K562 (cell line): Measurements from ENCODE around the gene CD69. TPM values are rescaled to one million over a fixed set of nuclear protein-coding genes. Genes with fewer than 3 reads are reported as not detected.
"Not testable (repeated sequence)": the region's sequence is repeated elsewhere in the genome, so short reads cannot be mapped to it uniquely, and the experiment has no call there.

Experiments
- ATAC-seq: fragments of 200-7000 bp; cut with Tn5 transposase; 3 replicates; pipeline ENCODE4 v1.9.1; 2020; ENCODE audit warnings: moderate library complexity
- BruUV-seq: library from RNA; stranded (reverse); fragments of 400-500 nt; replicated peaks from 2 replicates; lab custom pipeline; 2021; lab: Mats Ljungman, UMichigan
- CTCF ChIA-PET: fragments of 300-600 bp; formaldehyde crosslinking; extraction: SDS; loops from one replicate; lab custom pipeline; 2021; ENCODE audit warnings: low intra/inter-chr PET ratio; lab: Yijun Ruan, JAX
- POLR2A ChIA-PET: fragments of 300-600, 350-650 bp; sonication (Branson Sonifier 250); formaldehyde crosslinking; extraction: SDS; loops from one replicate; lab custom pipeline; 2021; ENCODE audit warnings: antibody characterized with exemption, inconsistent platforms; lab: Yijun Ruan, JAX
- DNase-seq, 4 experiments: peaks; one replicate each; pipeline versions ENCODE4 v3.0.0 to v3.0.0-alpha.2; 2011 to 2018; ENCODE audit warnings: low spot score in 3 of 4, mixed read lengths in 3 of 4; ENCODE audit errors: extremely low read depth in 1 of 4
- FAIRE-seq: peaks from 2 replicates; lab custom pipeline; 2011; peaks lifted over from hg19 to GRCh38; lab: Jason Lieb, UNC
- H2AFZ ChIP-seq: 2 replicates; pipeline ENCODE4 v1.6.0; 2011; ENCODE audit warnings: low read depth, low read length, control low read depth, inconsistent platforms
- H3K27ac ChIP-seq: fragments of 200-600 bp; 3 replicates; pipeline ENCODE4 v1.8.0; 2011; ENCODE audit warnings: low read depth, mild to moderate bottlenecking, control low read depth, inconsistent platforms, low read length, moderate library complexity, mixed read lengths; ENCODE audit errors: extremely low read depth
- H3K27me3 ChIP-seq, 2 experiments: fragments of 300-600 bp in 1 of 2; 2 replicates in 1 of 2; 3 replicates in 1 of 2; pipeline versions ENCODE4 v1.6.0 to v1.8.0; 2011; ENCODE audit warnings: inconsistent platforms in 2 of 2, low read length in 2 of 2, mild to moderate bottlenecking in 1 of 2, mixed read lengths in 1 of 2, moderate library complexity in 1 of 2; ENCODE audit not compliant: control insufficient read depth in 2 of 2, insufficient read depth in 2 of 2
- H3K36me3 ChIP-seq: fragments of 300-600 bp; 3 replicates; pipeline ENCODE4 v1.8.0; 2011; ENCODE audit warnings: mild to moderate bottlenecking, low read length, inconsistent platforms; ENCODE audit not compliant: control insufficient read depth, insufficient read depth
- H3K4me1 ChIP-seq, 2 experiments: fragments of 200-600 bp in 1 of 2; replicated peaks in 1 of 2; 2 replicates in 1 of 2; 3 replicates in 1 of 2; pipeline versions ENCODE4 v1.5.1 to v1.8.0; 2011; ENCODE audit warnings: inconsistent platforms in 2 of 2, low read length in 2 of 2, mild to moderate bottlenecking in 1 of 2, mixed read lengths in 1 of 2, moderate library complexity in 1 of 2; ENCODE audit not compliant: control insufficient read depth in 2 of 2, insufficient read depth in 2 of 2
- H3K4me2 ChIP-seq: 2 replicates; pipeline ENCODE4 v1.6.1; 2011; ENCODE audit warnings: low read length, control low read depth, inconsistent platforms, mixed read lengths; ENCODE audit not compliant: insufficient read depth
- H3K4me3 ChIP-seq: fragments of 200-600 bp; sonication (generic), shearing (Covaris generic); 2 replicates; pipeline ENCODE4 v1.5.1; 2016; ENCODE audit warnings: control low read depth, inconsistent platforms
- H3K79me2 ChIP-seq: fragments of 200-600 bp; 3 replicates; pipeline ENCODE4 v1.8.0; 2011; ENCODE audit warnings: low read length, inconsistent platforms; ENCODE audit not compliant: control insufficient read depth, insufficient read depth
- H3K9ac ChIP-seq, 2 experiments: 2 replicates each; pipeline versions ENCODE4 v1.6.0 to v1.6.1; 2011; ENCODE audit warnings: low read depth in 2 of 2, low read length in 2 of 2, control low read depth in 1 of 2, inconsistent platforms in 1 of 2, mild to moderate bottlenecking in 1 of 2, mixed read lengths in 1 of 2; ENCODE audit not compliant: insufficient read depth in 1 of 2
- H3K9me1 ChIP-seq: one replicate; pipeline ENCODE4 v1.6.0; 2011; ENCODE audit warnings: inconsistent platforms, mild to moderate bottlenecking, low read length, moderate library complexity; ENCODE audit not compliant: control insufficient read depth, insufficient read depth
- H3K9me3 ChIP-seq: replicated peaks from 2 replicates; pipeline ENCODE4 v1.5.1; 2011; ENCODE audit warnings: low read depth, low read length, inconsistent platforms; ENCODE audit not compliant: control insufficient read depth, insufficient read depth
- H4K20me1 ChIP-seq: replicated peaks from 2 replicates; pipeline ENCODE4 v1.6.1; 2011; ENCODE audit warnings: low read length, inconsistent platforms, mixed read lengths; ENCODE audit not compliant: control insufficient read depth, insufficient read depth
- CBX5 ChIP-seq: IDR thresholded peaks from 2 replicates; pipeline ENCODE4 v1.6.1; 2014; ENCODE audit warnings: low read depth, borderline replicate concordance
- FOXJ2 ChIP-seq: fragments of 200-800 bp; sonication (Bioruptor generic); IDR thresholded peaks from 2 replicates; pipeline ENCODE4 v1.6.1; 2016; ENCODE audit warnings: missing genetic modification characterization, missing compliant biosample characterization
- HDAC1 ChIP-seq, 2 experiments: fragments of 450-650 bp; IDR thresholded peaks; 2 replicates each; pipeline ENCODE4 v1.6.1; 2016 to 2017; ENCODE audit warnings: inconsistent platforms in 1 of 2, mild to moderate bottlenecking in 1 of 2, moderate library complexity in 1 of 2
- HMG20B ChIP-seq: fragments of 250-450 bp; sonication (Bioruptor Pico); IDR thresholded peaks from 2 replicates; pipeline ENCODE4 v1.5.0; 2021; ENCODE audit warnings: mild to moderate bottlenecking
- NCOR1 ChIP-seq: fragments of 450-650 bp; IDR thresholded peaks from 2 replicates; pipeline ENCODE4 v1.6.1; 2016; ENCODE audit warnings: mild to moderate bottlenecking, moderate library complexity
- SNRNP70 ChIP-seq: fragments of 200-400 bp; formaldehyde crosslinking; optimal IDR thresholded peaks from 2 replicates; pipeline ENCODE3; 2017; ENCODE audit warnings: low read depth, low read length
- TGIF2 ChIP-seq: sonication (generic); formaldehyde crosslinking; IDR thresholded peaks from 2 replicates; pipeline ENCODE4 v1.8.1; 2022; ENCODE audit warnings: mild to moderate bottlenecking, missing genetic modification reagents, moderate library complexity
- WGBS: fragments of 100-300 bp; shearing (Covaris generic); methylation state at CpG from one replicate; pipeline ENCODE4 v1.1.6; 2016; ENCODE audit warnings: low coverage, mixed read lengths; ENCODE audit not compliant: insufficient coverage; ENCODE audit errors: missing lambda C conversion rate; 5-methylcytosine and 5-hydroxymethylcytosine counted together
- in situ Hi-C: fragments of 300-500 bp; cut with MboI; formaldehyde crosslinking; loops from 4 replicates; pipeline ENCODE4 v1.15.0; 2018; ENCODE audit warnings: inconsistent platforms, mixed read lengths
- intact Hi-C: fragments of 100-400 bp; cut with micrococcal nuclease; formaldehyde crosslinking; loops from 2 replicates; pipeline ENCODE4 v1.14.2; 2022
- polyA plus RNA-seq, 8 experiments: library from polyadenylated mRNA; depleted of rRNA in 4 of 8; stranded (reverse) in 5 of 8; unstranded in 3 of 8; fragments of >200 nt; fragmentation: Nextera tagmentation in 2 of 8; fragmentation: Illumina TruSeq in 1 of 8; extraction: Ambion mirVana in 2 of 8; extraction: Trizol in 1 of 8; gene quantifications; 2 replicates each; pipeline versions ENCODE4 v1.2.1 to v1.2.3, GENCODE V29; 2011 to 2014; ENCODE audit warnings: inconsistent platforms in 1 of 8, missing spikeins in 1 of 8
- total RNA-seq, 7 experiments: library from RNA; depleted of rRNA in 6 of 7; stranded (reverse); fragments of >200 nt in 6 of 7; fragmentation: Illumina TruSeq in 2 of 7; extraction: Trizol in 2 of 7; gene quantifications; 2 replicates each; pipeline versions ENCODE4 v1.2.1 to v1.2.3, GENCODE V29; 2011 to 2021; ENCODE audit warnings: low replicate concordance in 1 of 7
- TF ChIP-seq, protein P1 (sequence below): fragments of 450-650 bp; formaldehyde crosslinking; IDR thresholded peaks from 2 replicates; pipeline ENCODE4 v1.4.0; 2020; ENCODE audit warnings: mild to moderate bottlenecking
- TF ChIP-seq, protein P2 (sequence below): fragments of 200-800 bp; sonication (Bioruptor generic); IDR thresholded peaks from 2 replicates; pipeline ENCODE4 v1.6.1; 2017; ENCODE audit warnings: missing genetic modification characterization, missing compliant biosample characterization

The CD69 gene
- total and polyA plus RNA-seq, 9 of the 15 experiments (the other 6 are each of a cell fraction or from before 2014, with no cell fraction given): 11.7 to 243 (median 54.4) TPM

DNA sequence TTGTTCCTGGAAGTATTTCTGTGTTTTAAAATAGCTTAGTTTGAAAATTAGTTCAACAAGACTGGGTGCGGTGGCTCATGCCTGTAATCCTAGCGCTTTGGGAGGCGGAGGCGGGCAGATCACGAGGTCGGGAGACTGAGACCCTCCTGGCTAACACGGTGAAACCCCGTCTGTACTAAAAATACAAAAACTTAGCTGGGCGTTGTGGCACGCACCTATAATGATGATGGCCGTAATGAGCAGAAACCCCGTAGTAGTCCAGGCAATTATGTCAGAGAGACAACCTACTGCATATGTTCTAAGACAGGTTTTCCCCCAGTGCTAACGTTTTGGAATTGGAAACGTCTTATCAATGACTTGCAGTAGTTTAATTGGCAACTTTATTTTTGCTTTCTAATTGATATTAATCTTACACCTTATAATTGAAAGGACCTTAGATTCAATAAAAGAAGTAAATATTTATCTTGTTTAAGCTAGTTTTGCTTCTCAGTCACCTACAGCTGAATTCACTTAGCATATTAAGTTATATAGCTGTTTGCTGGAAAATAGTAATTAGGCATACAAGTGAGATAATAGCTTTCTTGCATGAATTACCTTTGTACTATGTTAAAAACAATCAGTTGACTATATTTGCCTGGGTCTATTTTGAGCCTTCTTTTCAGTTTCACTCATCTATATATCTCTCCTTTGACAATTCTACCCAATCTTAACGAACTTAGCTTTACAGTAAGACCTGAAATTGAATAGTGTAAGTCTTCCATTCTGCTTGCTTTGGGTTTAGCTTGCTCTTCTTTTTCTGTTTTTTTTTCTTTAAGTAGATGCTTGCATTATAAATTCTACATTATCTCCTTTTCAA, 43.4 kb downstream of the CD69 start (continued):
- TF ChIP-seq, protein P1, sequence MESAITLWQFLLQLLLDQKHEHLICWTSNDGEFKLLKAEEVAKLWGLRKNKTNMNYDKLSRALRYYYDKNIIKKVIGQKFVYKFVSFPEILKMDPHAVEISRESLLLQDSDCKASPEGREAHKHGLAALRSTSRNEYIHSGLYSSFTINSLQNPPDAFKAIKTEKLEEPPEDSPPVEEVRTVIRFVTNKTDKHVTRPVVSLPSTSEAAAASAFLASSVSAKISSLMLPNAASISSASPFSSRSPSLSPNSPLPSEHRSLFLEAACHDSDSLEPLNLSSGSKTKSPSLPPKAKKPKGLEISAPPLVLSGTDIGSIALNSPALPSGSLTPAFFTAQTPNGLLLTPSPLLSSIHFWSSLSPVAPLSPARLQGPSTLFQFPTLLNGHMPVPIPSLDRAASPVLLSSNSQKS (CRISPR knock-in tag): no peak
- TF ChIP-seq, protein P2, sequence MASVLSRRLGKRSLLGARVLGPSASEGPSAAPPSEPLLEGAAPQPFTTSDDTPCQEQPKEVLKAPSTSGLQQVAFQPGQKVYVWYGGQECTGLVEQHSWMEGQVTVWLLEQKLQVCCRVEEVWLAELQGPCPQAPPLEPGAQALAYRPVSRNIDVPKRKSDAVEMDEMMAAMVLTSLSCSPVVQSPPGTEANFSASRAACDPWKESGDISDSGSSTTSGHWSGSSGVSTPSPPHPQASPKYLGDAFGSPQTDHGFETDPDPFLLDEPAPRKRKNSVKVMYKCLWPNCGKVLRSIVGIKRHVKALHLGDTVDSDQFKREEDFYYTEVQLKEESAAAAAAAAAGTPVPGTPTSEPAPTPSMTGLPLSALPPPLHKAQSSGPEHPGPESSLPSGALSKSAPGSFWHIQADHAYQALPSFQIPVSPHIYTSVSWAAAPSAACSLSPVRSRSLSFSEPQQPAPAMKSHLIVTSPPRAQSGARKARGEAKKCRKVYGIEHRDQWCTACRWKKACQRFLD (CRISPR knock-in tag): no peak
- TF ChIP-seq TGIF2 (no peak), CBX5 (no peak), HMG20B (CRISPR knock-in tag) (no peak), FOXJ2 (tag) (no peak), NCOR1 (no peak), HDAC1 (IDR thresholded peaks at IDR 0.05) (no peak), SNRNP70 (no peak)

DNA sequence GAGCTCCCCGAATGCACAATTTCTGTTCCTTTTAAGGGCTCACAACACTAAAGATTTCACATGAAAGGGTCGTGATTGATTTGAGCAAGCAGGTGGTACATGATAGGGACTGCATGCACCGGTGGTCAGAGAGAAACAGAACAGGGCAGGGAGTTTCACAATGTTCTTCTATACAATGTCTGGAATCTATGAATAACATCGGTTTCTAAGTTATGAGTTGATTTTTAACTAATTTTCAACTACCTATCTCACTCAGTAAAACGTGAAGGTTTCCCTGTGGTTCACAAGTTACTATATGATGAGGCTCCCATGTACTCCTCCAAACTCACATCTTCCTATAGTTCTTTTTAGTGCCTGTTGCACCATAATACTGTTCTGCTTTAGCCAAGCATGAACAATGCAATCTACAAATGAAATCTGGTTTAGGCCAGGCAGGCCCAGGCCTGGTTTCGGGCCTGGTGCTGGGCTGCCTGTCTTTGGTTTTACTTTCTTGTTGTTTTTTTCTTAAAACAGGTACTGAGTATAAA, 47.6 kb downstream of the CD69 start:
- H3K9me1 ChIP-seq, H3K36me3 ChIP-seq, FAIRE-seq, H4K20me1 ChIP-seq, H3K9me3 ChIP-seq, H3K4me2 ChIP-seq, ATAC-seq, DNase-seq, H3K4me3 ChIP-seq, H3K79me2 ChIP-seq, H3K9ac ChIP-seq, H2AFZ ChIP-seq, CTCF ChIA-PET, H3K4me1 ChIP-seq, BruUV-seq, H3K27me3 ChIP-seq, intact Hi-C loops, POLR2A ChIA-PET, H3K27ac ChIP-seq: not testable (repeated sequence)
- 33% methylated on average over 5 of the region's 6 CpGs for WGBS
- in situ Hi-C loops: loop anchor here (25.0 kb wide), 1 partner anchor 251 kb away; no protein-coding TSS in a partner anchor
